CD4-positive, alpha-beta T cell treated with Interleukin-6 for 4 hours (primary cell): Measurements from ENCODE around the gene RPUSD3.

Experiments
- DNase-seq: peaks from one replicate; pipeline ENCODE4 v3.0.0-alpha.2; 2020; ENCODE audit warnings: mixed read lengths

Gene RPUSD3

GRCh38 chr3:9797196-9797945 is 46.4 kb downstream of the RPUSD3 start:
- DNase-seq, result no peak

GRCh38 chr3:9795207-9795606 is 48.6 kb downstream of the RPUSD3 start:
- no peak for DNase-seq

GRCh38 chr3:9794400-9794799 is 49.4 kb downstream of the RPUSD3 start:
- no peak for DNase-seq

GRCh38 chr3:9793161-9793781 is 50.5 kb downstream of the RPUSD3 start:
- no peak for DNase-seq

GRCh38 chr3:9792405-9793160 is 51.2 kb downstream of the RPUSD3 start, which contains the start of the genes ARPC4 and TADA3:
Gene ARPC4 (plus strand): TSS chr3:9793082. CDS start chr3:9793122, 40 bp downstream.
Gene TADA3 (minus strand): TSS chr3:9792473. CDS start chr3:9791466, 1,007 bp downstream.
- peak; percentile 94 for DNase-seq

- no peak for DNase-seq
These were observed 51.9 kb downstream of the RPUSD3 start for GRCh38 chr3:9791790-9792404.

GRCh38 chr3:9791127-9791526 is 52.7 kb downstream of the RPUSD3 start:
- DNase-seq, result no peak
